Lung (tissue), 12 donors: Measurements from ENCODE around the gene DRD3. TPM values are rescaled to one million over a fixed set of nuclear protein-coding genes. Genes with fewer than 3 reads are reported as not detected.

ENCODE experiments used
- ATAC-seq: fragments of 200-7000 bp; cut with Tn5 transposase; one replicate; pipeline ENCODE4 v1.9.1; 2020; ENCODE audit warnings: moderate number of reproducible peaks; ENCODE audit not compliant: insufficient read depth, low FRiP score
- DNase-seq, 3 donors: peaks; one replicate each; pipeline ENCODE4 v3.0.0-alpha.2; 2013 to 2017
- H3K27ac ChIP-seq, 2 donors: one replicate each; pipeline ENCODE4 v1.5.1; 2013; ENCODE audit warnings: mild to moderate bottlenecking in 2 of 2, moderate library complexity in 2 of 2, control low read depth in 1 of 2, inconsistent platforms in 1 of 2, low read depth in 1 of 2, low read length in 1 of 2
- H3K27me3 ChIP-seq, 3 donors: one replicate each; pipeline ENCODE4 v1.5.1; 2013; ENCODE audit warnings: low read length in 2 of 3; ENCODE audit not compliant: control insufficient read depth in 3 of 3, insufficient read depth in 3 of 3
- H3K36me3 ChIP-seq, 4 donors: one replicate each; pipeline ENCODE4 v1.5.1; 2013; ENCODE audit warnings: low read length in 4 of 4, mild to moderate bottlenecking in 1 of 4, moderate library complexity in 1 of 4; ENCODE audit not compliant: control insufficient read depth in 4 of 4, insufficient read depth in 4 of 4
- H3K4me1 ChIP-seq, 5 donors: one replicate each; pipeline ENCODE4 v1.5.1; 2013; ENCODE audit warnings: low read length in 5 of 5, mild to moderate bottlenecking in 2 of 5, moderate library complexity in 1 of 5; ENCODE audit not compliant: control insufficient read depth in 5 of 5, insufficient read depth in 5 of 5
- H3K4me3 ChIP-seq: one replicate; pipeline ENCODE4 v1.5.1; 2013; ENCODE audit warnings: mild to moderate bottlenecking, control low read depth, moderate library complexity
- H3K9ac ChIP-seq, 2 donors: one replicate each; pipeline ENCODE4 v1.5.1; 2013; ENCODE audit warnings: low read length in 2 of 2, control low read depth in 1 of 2; ENCODE audit not compliant: insufficient read depth in 1 of 2
- H3K9me3 ChIP-seq, 4 donors: one replicate each; pipeline ENCODE4 v1.5.1; 2013; ENCODE audit warnings: low read length in 3 of 4, mild to moderate bottlenecking in 1 of 4, moderate library complexity in 1 of 4; ENCODE audit not compliant: control insufficient read depth in 4 of 4, insufficient read depth in 3 of 4
- CTCF ChIP-seq: IDR thresholded peaks from 2 replicates; pipeline ENCODE4 v1.5.1; 2012; ENCODE audit warnings: mild to moderate bottlenecking; ENCODE audit errors: control extremely low read depth, extremely low read depth
- WGBS, 2 donors: extraction: QIAGEN DNeasy Blood & Tissue Kit; methylation state at CpG; one replicate each; pipeline ENCODE4 v1.1.7; 2013; 5-methylcytosine and 5-hydroxymethylcytosine counted together
- polyA plus RNA-seq, 2 donors: library from polyadenylated mRNA; stranded (reverse); fragments of 200-250 nt; gene quantifications; one replicate each; pipeline ENCODE4 v1.2.1, GENCODE V29; 2013
- total RNA-seq, 2 donors: library from RNA; depleted of rRNA in 1 of 2; stranded (reverse); fragments of >200 nt in 1 of 2; gene quantifications; one replicate each; pipeline ENCODE4 v1.2.1, GENCODE V29; 2014 to 2021
- donor health status: control.
- donor health status: control.
- donor health status: Bipolar disorder and iron deficiency.
- donor health status: healthy.
- donor health status: DM: yes; HTN: yes; CAD: no.

Gene DRD3
- total and polyA plus RNA-seq, 4 donors: not detected

- Histone ChIP-seq H3K9ac (no peak overlapping the region), H3K27ac (no peak overlapping the region), H3K9me3 (no peaks in the 10 kb centered on the region), H3K36me3 (peaks cover 19 to 33% (median 25%) of the 10 kb centered on the region in 4 donors), H3K27me3 (no peaks in the 10 kb centered on the region), H3K4me1 (peaks cover 0 to 10% (median 0%) of the 10 kb centered on the region in 5 donors), H3K4me3 (no peak overlapping the region)
- TF ChIP-seq CTCF: no peak
- ATAC-seq: no peak
- no peak for DNase-seq
- WGBS, 2 donors: 98% methylated on average over 2 of the region's 2 CpGs
Observed at GRCh38 chr3:114083112-114083511, 95.7 kb downstream of the DRD3 start.

DNA sequence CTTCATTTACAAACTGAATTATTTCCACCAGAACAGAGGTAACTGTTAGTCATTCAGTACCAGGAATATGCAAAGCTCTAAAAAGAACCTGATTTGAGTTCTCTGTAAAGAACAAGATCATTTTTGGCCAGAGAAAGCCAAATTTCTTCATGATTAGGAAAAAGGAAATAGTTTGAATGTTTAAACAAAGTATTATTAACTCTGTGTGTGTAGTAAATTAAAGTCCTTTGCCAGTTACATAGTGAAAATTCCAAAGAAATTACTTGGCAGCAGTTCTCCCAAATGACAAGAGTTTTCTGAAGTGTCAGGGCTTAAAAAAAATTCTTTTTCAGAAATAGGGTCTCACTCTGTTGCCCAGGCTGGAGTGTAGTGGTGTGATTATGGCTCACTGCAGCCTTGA lies 97.8 kb downstream of the DRD3 start:
- no peak for TF ChIP-seq CTCF
- ATAC-seq: no peak
- no peak overlapping the region for H3K9ac ChIP-seq
- peaks cover 0 to 10% (median 0%) of the 10 kb centered on the region in 5 donors for H3K4me1 ChIP-seq
- no peak for DNase-seq
- H3K4me3 ChIP-seq: no peak overlapping the region
- peaks cover 20 to 43% (median 35%) of the 10 kb centered on the region in 4 donors for H3K36me3 ChIP-seq
- H3K27ac ChIP-seq: no peak overlapping the region
- no peaks in the 10 kb centered on the region for H3K9me3 ChIP-seq
- no peaks in the 10 kb centered on the region for H3K27me3 ChIP-seq

DNA sequence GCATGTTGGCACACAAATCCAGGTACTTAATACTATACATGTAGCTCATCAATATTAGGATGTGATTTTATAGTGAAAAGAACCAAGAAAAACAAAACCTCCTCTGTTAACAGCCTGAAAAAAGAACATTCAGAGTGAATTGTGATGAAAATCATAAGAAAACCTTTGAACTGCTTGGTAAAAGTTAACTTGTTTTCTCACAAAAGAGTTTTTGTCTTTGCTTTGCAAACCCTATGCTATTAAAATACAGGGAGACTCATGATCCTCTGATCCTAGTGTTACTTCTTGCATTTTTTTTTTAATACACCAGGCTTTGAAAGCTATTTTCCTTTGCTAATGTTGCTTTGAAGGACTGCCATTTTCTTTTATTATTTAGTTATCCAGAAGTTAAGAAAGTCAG lies 98.7 kb downstream of the DRD3 start:
- no peak for ATAC-seq
- Histone ChIP-seq H3K4me1 (peaks cover 0 to 10% (median 0%) of the 10 kb centered on the region in 5 donors), H3K27me3 (no peaks in the 10 kb centered on the region), H3K27ac (no peak overlapping the region), H3K9ac (no peak overlapping the region), H3K36me3 (peaks cover 18 to 37% (median 30%) of the 10 kb centered on the region in 4 donors), H3K9me3 (no peaks in the 10 kb centered on the region), H3K4me3 (no peak overlapping the region)
- DNase-seq: no peak
- TF ChIP-seq CTCF: no peak

- Histone ChIP-seq H3K9me3 (no peaks in the 10 kb centered on the region), H3K4me1 (peaks cover 0 to 10% (median 0%) of the 10 kb centered on the region in 5 donors), H3K9ac (no peak overlapping the region), H3K27ac (no peak overlapping the region), H3K27me3 (no peaks in the 10 kb centered on the region), H3K36me3 (peaks cover 18 to 35% (median 29%) of the 10 kb centered on the region in 4 donors), H3K4me3 (no peak overlapping the region)
- DNase-seq: no peak
- 59 to 77% methylated on average over 5 of the region's 5 CpGs for WGBS, 2 donors
- no peak for TF ChIP-seq CTCF
- ATAC-seq: no peak
Observed at GRCh38 chr3:114079761-114080160, 99.1 kb downstream of the DRD3 start.
